HCT116 (cell line): Measurements from ENCODE around the gene OLAH. TPM values are rescaled to one million over a fixed set of nuclear protein-coding genes. Genes with fewer than 3 reads are reported as not detected.

Source experiments
- ATAC-seq: fragments of 200-7000 bp; cut with Tn5 transposase; 2 replicates; pipeline ENCODE4 v1.9.1; 2020; ENCODE audit warnings: mild to moderate bottlenecking, moderate library complexity
- BruUV-seq: library from RNA; stranded (reverse); fragments of 400-500 nt; replicated peaks from 2 replicates; lab custom pipeline; 2021; lab: Mats Ljungman, UMichigan
- CTCF ChIA-PET: fragments of 300-600 bp; sonication (Branson Sonifier 250); formaldehyde crosslinking; loops from one replicate; lab custom pipeline; 2021; ENCODE audit warnings: antibody characterized with exemption; lab: Charles Lee
- POLR2A ChIA-PET: fragments of 300-600, 350-600 bp; sonication (Branson Sonifier 250); formaldehyde crosslinking; loops from one replicate; lab custom pipeline; 2021; ENCODE audit warnings: antibody characterized with exemption; lab: Charles Lee
- RAD21 ChIA-PET, 2 experiments: fragments of 300-600 bp; sonication (Branson Sonifier 250); formaldehyde crosslinking; loops; one replicate each; lab custom pipeline; 2023; ENCODE audit warnings: low total read pairs in 2 of 2; ENCODE audit not compliant: uncharacterized antibody in 2 of 2, unreplicated experiment in 2 of 2, low non-redundant PET in 1 of 2; lab: Charles Lee
- DNase-seq: peaks from one replicate; pipeline ENCODE4 v3.0.0-alpha.2; 2010; ENCODE audit warnings: low read depth, low spot score
- H2AFZ ChIP-seq: fragments of 200-600 bp; shearing (Covaris generic), sonication (generic); 2 replicates; pipeline ENCODE4 v1.6.1; 2017; ENCODE audit warnings: low read depth, mixed run types, mixed read lengths, antibody characterized with exemption, low read length; ENCODE audit not compliant: poor library complexity, severe bottlenecking
- H3K27ac ChIP-seq: 2 replicates; pipeline ENCODE4 v1.5.1; 2012; ENCODE audit warnings: low read depth, low read length
- H3K27me3 ChIP-seq: fragments of 200-600 bp; sonication (generic); 2 replicates; pipeline ENCODE4 v1.6.1; 2016; ENCODE audit warnings: mixed run types, low read length, mixed read lengths; ENCODE audit not compliant: insufficient read depth
- H3K36me3 ChIP-seq, 2 experiments: fragments of 200-500 bp in 1 of 2; fragments of 200-600 bp in 1 of 2; sonication (Bioruptor generic) in 1 of 2; sonication (generic) in 1 of 2; 2 replicates each; pipeline versions ENCODE4 v1.5.1 to v1.6.1; 2014 to 2016; ENCODE audit warnings: low read length in 2 of 2, inconsistent platforms in 1 of 2, mixed read lengths in 1 of 2, mixed run types in 1 of 2; ENCODE audit not compliant: insufficient read depth in 2 of 2, control insufficient read depth in 1 of 2
- H3K4me1 ChIP-seq, 2 experiments: fragments of 200-600 bp in 1 of 2; sonication (generic) in 1 of 2; 2 replicates each; pipeline versions ENCODE4 v1.5.1 to v1.6.1; 2012 to 2017; ENCODE audit warnings: low read length in 2 of 2, inconsistent platforms in 1 of 2, mild to moderate bottlenecking in 1 of 2, mixed read lengths in 1 of 2, mixed run types in 1 of 2, moderate library complexity in 1 of 2; ENCODE audit not compliant: insufficient read depth in 2 of 2, control insufficient read depth in 1 of 2
- H3K4me2 ChIP-seq: fragments of 200-600 bp; sonication (generic); 2 replicates; pipeline ENCODE4 v1.6.1; 2017; ENCODE audit warnings: mixed run types, low read length, mixed read lengths
- H3K4me3 ChIP-seq, 2 experiments: fragments of 200-600 bp in 1 of 2; sonication (generic) in 1 of 2; replicated peaks in 1 of 2; 2 replicates each; pipeline ENCODE4 v1.5.1; 2011 to 2016; ENCODE audit warnings: low read length in 2 of 2, control low read depth in 1 of 2, low read depth in 1 of 2, mild to moderate bottlenecking in 1 of 2, mixed read lengths in 1 of 2, mixed run types in 1 of 2
- H3K79me2 ChIP-seq: fragments of 200-600 bp; sonication (generic); 2 replicates; pipeline ENCODE4 v1.6.1; 2017; ENCODE audit warnings: mild to moderate bottlenecking, mixed run types, low read length, moderate library complexity, mixed read lengths; ENCODE audit not compliant: insufficient read depth
- H3K9ac ChIP-seq: fragments of 200-600 bp; sonication (generic); 2 replicates; pipeline ENCODE4 v1.6.1; 2016; ENCODE audit warnings: low read length, mixed read lengths
- H3K9me2 ChIP-seq: fragments of 200-600 bp; sonication (generic), shearing (Covaris generic); 2 replicates; pipeline ENCODE4 v1.6.1; 2017; ENCODE audit warnings: mixed run types, mild to moderate bottlenecking, moderate library complexity; ENCODE audit not compliant: insufficient read depth
- H3K9me3 ChIP-seq, 2 experiments: fragments of 200-500 bp in 1 of 2; fragments of 200-600 bp in 1 of 2; sonication (Bioruptor generic) in 1 of 2; sonication (generic) in 1 of 2; 2 replicates each; pipeline ENCODE4 v1.6.1; 2014 to 2017; ENCODE audit warnings: low read length in 2 of 2, mixed read lengths in 2 of 2, inconsistent platforms in 1 of 2, low read depth in 1 of 2, mild to moderate bottlenecking in 1 of 2, mixed run types in 1 of 2, moderate library complexity in 1 of 2; ENCODE audit not compliant: control insufficient read depth in 1 of 2, insufficient read depth in 1 of 2
- H4K20me1 ChIP-seq: fragments of 200-600 bp; sonication (generic), shearing (Covaris generic); 2 replicates; pipeline ENCODE4 v1.6.1; 2017; ENCODE audit warnings: mixed run types, mild to moderate bottlenecking, moderate library complexity; ENCODE audit not compliant: insufficient read depth
- CBX3 ChIP-seq: IDR thresholded peaks from 2 replicates; pipeline ENCODE4 v1.6.1; 2012; ENCODE audit warnings: low read depth
- CEBPB ChIP-seq: IDR thresholded peaks from 2 replicates; pipeline ENCODE4 v1.6.1; 2012; ENCODE audit warnings: low read depth
- ELF1 ChIP-seq: IDR thresholded peaks from 2 replicates; pipeline ENCODE4 v1.6.1; 2012; ENCODE audit warnings: low read depth, borderline replicate concordance
- EZH2 ChIP-seq: fragments of 200-600 bp; sonication (generic); IDR thresholded peaks from 2 replicates; pipeline ENCODE4 v1.6.1; 2017; ENCODE audit warnings: antibody characterized with exemption, mixed run types
- EZH2phosphoT487 ChIP-seq: fragments of 200-600 bp; IDR thresholded peaks from 2 replicates; pipeline ENCODE4 v1.6.1; 2018; ENCODE audit warnings: antibody characterized with exemption, borderline replicate concordance
- FOSL1 ChIP-seq: IDR thresholded peaks from 2 replicates; pipeline ENCODE4 v1.6.1; 2012; ENCODE audit warnings: low read depth
- JUND ChIP-seq: IDR thresholded peaks from 2 replicates; pipeline ENCODE4 v1.6.1; 2012
- POLR2A ChIP-seq: IDR thresholded peaks from 2 replicates; pipeline ENCODE4 v1.7.0; 2011; ENCODE audit warnings: borderline replicate concordance; ENCODE audit not compliant: insufficient read depth, insufficient read length; ENCODE audit errors: extremely low read depth
- RAD21 ChIP-seq: IDR thresholded peaks from 2 replicates; pipeline ENCODE4 v1.6.1; 2012; ENCODE audit warnings: low read depth, mild to moderate bottlenecking
- REST ChIP-seq: IDR thresholded peaks from 2 replicates; pipeline ENCODE4 v1.6.1; 2012; ENCODE audit warnings: low read depth
- SIN3A ChIP-seq: IDR thresholded peaks from 2 replicates; pipeline ENCODE4 v1.6.1; 2012; ENCODE audit warnings: low read depth
- SRF ChIP-seq: IDR thresholded peaks from 2 replicates; pipeline ENCODE4 v1.6.1; 2012; ENCODE audit warnings: low read depth
- TCF7L2 ChIP-seq: IDR thresholded peaks from 2 replicates; pipeline ENCODE4 v1.7.0; 2011; ENCODE audit warnings: borderline replicate concordance, inconsistent platforms; ENCODE audit not compliant: insufficient read depth, insufficient read length; ENCODE audit errors: extremely low read depth
- ZFX ChIP-seq: fragments of 450-650 bp; IDR thresholded peaks from 2 replicates; pipeline ENCODE4 v1.6.1; 2017
- intact Hi-C: fragments of 100-400 bp; cut with micrococcal nuclease; formaldehyde crosslinking; loops from 2 replicates; pipeline ENCODE4 v1.10.0; 2022
- total RNA-seq: library from RNA; stranded (reverse); gene quantifications from one replicate; pipeline ENCODE4 v1.2.1, GENCODE V29; 2021; ENCODE audit not compliant: unreplicated experiment
- TF ChIP-seq, protein P1 (sequence below): IDR thresholded peaks from 2 replicates; pipeline ENCODE4 v1.6.1; 2011; ENCODE audit warnings: mild to moderate bottlenecking, low read length, moderate library complexity; ENCODE audit not compliant: insufficient replicate concordance; ENCODE audit errors: extremely low read depth

OLAH gene
- total RNA-seq, 1 experiment from 2014 or later: not detected

GRCh38 chr10:15035385-15036301 is 8.1 kb upstream of the OLAH start:
- intact Hi-C loops: no loop called here
- peaks cover 0 to 6% of the 10 kb centered on the region in 2 experiments; a peak in 2 of 4 replicates for H3K4me1 ChIP-seq
- ChIA-PET POLR2A (no interaction called here), CTCF (no interaction called here), RAD21 (no interaction called here)
- TF ChIP-seq, protein P1, sequence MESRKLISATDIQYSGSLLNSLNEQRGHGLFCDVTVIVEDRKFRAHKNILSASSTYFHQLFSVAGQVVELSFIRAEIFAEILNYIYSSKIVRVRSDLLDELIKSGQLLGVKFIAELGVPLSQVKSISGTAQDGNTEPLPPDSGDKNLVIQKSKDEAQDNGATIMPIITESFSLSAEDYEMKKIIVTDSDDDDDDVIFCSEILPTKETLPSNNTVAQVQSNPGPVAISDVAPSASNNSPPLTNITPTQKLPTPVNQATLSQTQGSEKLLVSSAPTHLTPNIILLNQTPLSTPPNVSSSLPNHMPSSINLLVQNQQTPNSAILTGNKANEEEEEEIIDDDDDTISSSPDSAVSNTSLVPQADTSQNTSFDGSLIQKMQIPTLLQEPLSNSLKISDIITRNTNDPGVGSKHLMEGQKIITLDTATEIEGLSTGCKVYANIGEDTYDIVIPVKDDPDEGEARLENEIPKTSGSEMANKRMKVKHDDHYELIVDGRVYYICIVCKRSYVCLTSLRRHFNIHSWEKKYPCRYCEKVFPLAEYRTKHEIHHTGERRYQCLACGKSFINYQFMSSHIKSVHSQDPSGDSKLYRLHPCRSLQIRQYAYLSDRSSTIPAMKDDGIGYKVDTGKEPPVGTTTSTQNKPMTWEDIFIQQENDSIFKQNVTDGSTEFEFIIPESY: no peak
- TF ChIP-seq ZFX (no peak), ELF1 (no peak), CBX3 (no peak), CEBPB (no peak), POLR2A (no peak), SIN3A (no peak), EZH2 (no peak), FOSL1 (no peak), TCF7L2 (no peak), JUND (no peak), RAD21 (no peak), EZH2phosphoT487 (no peak), REST (no peak), SRF (no peak)
- H3K79me2 ChIP-seq: no peaks in the 10 kb centered on the region
- no peaks in the 10 kb centered on the region for H4K20me1 ChIP-seq
- H3K27me3 ChIP-seq: no peaks in the 10 kb centered on the region
- H3K36me3 ChIP-seq: no peaks in the 10 kb centered on the region
- no peaks in the 10 kb centered on the region for H3K9me2 ChIP-seq
- no peaks in the 10 kb centered on the region for H3K9me3 ChIP-seq
- no peak for DNase-seq
- H3K4me2 ChIP-seq: no peak overlapping the region
- H2AFZ ChIP-seq: no peak overlapping the region
- H3K4me3 ChIP-seq: no peak overlapping the region
- peak; percentile 69 for ATAC-seq
- H3K9ac ChIP-seq: no peak overlapping the region
- no peak overlapping the region for H3K27ac ChIP-seq
- no TSS peak for BruUV-seq
